Psoas muscle (tissue), 8 donors: Measurements from ENCODE around the gene SLC4A8. TPM values are rescaled to one million over a fixed set of nuclear protein-coding genes. Genes with fewer than 3 reads are reported as not detected.

Experiments used
- ATAC-seq, 4 donors: fragments of 200-7000 bp; cut with Tn5 transposase; one replicate each; pipeline ENCODE4 v1.9.1; 2020; ENCODE audit warnings: moderate library complexity in 3 of 4, mild to moderate bottlenecking in 2 of 4
- DNase-seq, 2 donors: peaks; one replicate each; pipeline ENCODE4 v3.0.0-alpha.2; 2020
- H3K27ac ChIP-seq: fragments of 200-600 bp; one replicate; pipeline ENCODE4 v1.8.0; 2022
- H3K27me3 ChIP-seq, 3 donors: fragments of 200-600 bp in 1 of 3; one replicate each; pipeline versions ENCODE4 v1.6.1 to v1.8.0; 2013 to 2022; ENCODE audit warnings: low read length in 2 of 3, mild to moderate bottlenecking in 2 of 3, moderate library complexity in 1 of 3; ENCODE audit not compliant: insufficient read depth in 3 of 3
- H3K36me3 ChIP-seq, 2 donors: fragments of 200-600 bp in 1 of 2; one replicate each; pipeline versions ENCODE4 v1.6.1 to v1.8.0; 2013 to 2022; ENCODE audit warnings: low read depth in 1 of 2, mild to moderate bottlenecking in 1 of 2, moderate library complexity in 1 of 2; ENCODE audit not compliant: insufficient read depth in 1 of 2
- H3K4me1 ChIP-seq: fragments of 200-600 bp; one replicate; pipeline ENCODE4 v1.8.0; 2022
- H3K4me3 ChIP-seq: fragments of 200-600 bp; one replicate; pipeline ENCODE4 v1.8.0; 2022; ENCODE audit warnings: mild to moderate bottlenecking
- H3K9me3 ChIP-seq: fragments of 200-600 bp; one replicate; pipeline ENCODE4 v1.8.0; 2022
- CTCF ChIP-seq: fragments of 200-600 bp; IDR thresholded peaks from one replicate; pipeline ENCODE4 v1.8.0; 2022; ENCODE audit warnings: antibody characterized with exemption
- WGBS, 3 donors: extraction: QIAGEN DNeasy Blood & Tissue Kit; methylation state at CpG; one replicate each; pipeline versions ENCODE4 v1.1.6 to v1.1.7; 2013; 5-methylcytosine and 5-hydroxymethylcytosine counted together
- intact Hi-C, 2 donors: fragments of 100-400 bp; cut with DNase I; formaldehyde crosslinking; loops; one replicate each; pipeline versions ENCODE4 v1.11.0 to v1.14.2; 2022
- polyA plus RNA-seq, 3 donors: library from polyadenylated mRNA; stranded (reverse); fragments of 200-250 nt; gene quantifications; one replicate each; pipeline ENCODE4 v1.2.3, GENCODE V29; 2013
- total RNA-seq, 4 donors: library from RNA; stranded (reverse); fragmentation: NEBNext Ultra II Directional in 2 of 4; extraction: Animal tissue kit (Norgen Biotek cat#: 25700) in 2 of 4; gene quantifications; one replicate each; pipeline versions ENCODE4 v1.2.1 to v1.2.4, GENCODE V29; 2021 to 2023
- donor health status: healthy with polysubstance abuse.
- donor health status: DM: no; HTN: no; CAD: no; lungs with moderate emphysema.
- donor health status: Bipolar disorder and iron deficiency.
- donor health status: healthy.
- donor health status: DM: yes; HTN: yes; CAD: no.
- donor health status: DM: no; HTN: no; CAD: no.
- donor health status: DM: no; HTN: no; CAD: no.
- donor health status: DM: yes; HTN: yes; CAD: no.

Gene SLC4A8
- total and polyA plus RNA-seq, 7 donors, result 0.02 to 0.91 (median 0.09) TPM; not detected in 1

- no peak for ATAC-seq
Observed at GRCh38 chr12:51379571-51379970, 45.1 kb upstream of the SLC4A8 start.

GRCh38 chr12:51381226-51382079 lies 43.2 kb upstream of the SLC4A8 start:
- ATAC-seq (no peak), DNase-seq (no peak)
- TF ChIP-seq CTCF, result no peak
- H3K27me3 ChIP-seq, result no peaks in the 10 kb centered on the region
- WGBS, 3 donors, result 43 to 47% (median 46%) methylated on average over 5 of the region's 5 CpGs
- H3K9me3 ChIP-seq, result no peaks in the 10 kb centered on the region
- H3K27ac ChIP-seq, result no peak overlapping the region
- intact Hi-C loops, result no loop called here
- no peak overlapping the region for H3K4me3 ChIP-seq
- H3K4me1 ChIP-seq, result no peaks in the 10 kb centered on the region
- no peaks in the 10 kb centered on the region for H3K36me3 ChIP-seq

More at GRCh38 chr12:51379571-51379970, 45.1 kb upstream of the SLC4A8 start:
- TF ChIP-seq CTCF, result no peak
- Histone ChIP-seq H3K4me3 (no peak overlapping the region), H3K4me1 (no peaks in the 10 kb centered on the region), H3K27me3 (no peaks in the 10 kb centered on the region), H3K27ac (no peak overlapping the region), H3K9me3 (no peaks in the 10 kb centered on the region), H3K36me3 (no peaks in the 10 kb centered on the region)
- intact Hi-C loops, result no loop called here
- 93 to 94% (median 94%) methylated on average over 11 of the region's 11 CpGs for WGBS, 3 donors
- no peak for DNase-seq

- 88 to 94% (median 92%) methylated on average over 7 of the region's 7 CpGs for WGBS, 3 donors
- no peak for TF ChIP-seq CTCF
- Histone ChIP-seq H3K27ac (no peak overlapping the region), H3K9me3 (no peaks in the 10 kb centered on the region), H3K4me3 (no peak overlapping the region), H3K36me3 (no peaks in the 10 kb centered on the region), H3K27me3 (no peaks in the 10 kb centered on the region), H3K4me1 (no peaks in the 10 kb centered on the region)
- no peak for DNase-seq
- intact Hi-C loops, result no loop called here
- no peak for ATAC-seq
Observed at GRCh38 chr12:51382173-51382572, 42.5 kb upstream of the SLC4A8 start.

DNA sequence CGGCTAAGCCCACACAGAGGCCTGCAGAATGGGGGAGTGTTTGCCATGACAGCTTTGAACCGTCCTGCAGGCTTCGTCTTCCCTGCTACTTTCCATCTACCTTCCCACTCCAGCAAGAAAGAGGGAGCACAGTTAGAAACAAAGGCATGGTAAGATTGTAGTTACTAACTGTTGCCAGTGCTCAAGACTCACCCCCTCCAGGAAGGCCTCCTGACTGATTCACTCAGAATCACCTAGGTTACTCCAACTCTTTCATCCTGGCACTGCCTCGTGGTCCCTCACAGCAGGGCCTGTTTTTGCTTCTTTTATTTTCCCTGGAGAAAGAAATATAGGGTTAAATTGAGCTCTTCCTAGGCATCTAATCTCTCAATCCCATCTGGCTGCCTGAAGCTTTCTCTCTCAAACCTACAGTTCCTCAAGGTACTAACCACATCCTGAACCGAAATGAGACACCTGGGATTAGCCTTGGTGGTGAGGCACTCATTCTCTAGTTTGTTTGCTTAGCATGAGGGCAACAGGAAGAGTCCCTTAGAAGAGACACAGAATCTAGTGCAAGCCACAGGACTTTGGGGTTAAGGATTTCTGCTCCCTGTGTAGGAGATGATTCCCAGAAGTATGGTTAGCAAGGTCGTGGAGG lies 41.2 kb upstream of the SLC4A8 start:
- 64 to 70% (median 65%) methylated on average over 6 of the region's 6 CpGs for WGBS, 3 donors
- H3K9me3 ChIP-seq, result no peaks in the 10 kb centered on the region
- DNase-seq (no peak), ATAC-seq (no peak)
- no peaks in the 10 kb centered on the region for H3K4me1 ChIP-seq
- TF ChIP-seq CTCF, result no peak
- no peaks in the 10 kb centered on the region for H3K36me3 ChIP-seq
- no peak overlapping the region for H3K27ac ChIP-seq
- H3K27me3 ChIP-seq, result no peaks in the 10 kb centered on the region
- intact Hi-C loops, result no loop called here
- no peak overlapping the region for H3K4me3 ChIP-seq
